KBM-7 (cell line): Measurements from ENCODE around the gene KRTAP10-4.
"Not testable (repeated sequence)": the region's sequence is repeated elsewhere in the genome, so short reads cannot be mapped to it uniquely, and the experiment has no call there.

ENCODE experiments used
- DNase-seq: peaks from one replicate; pipeline ENCODE4 v3.0.0-alpha.2; 2015
- in situ Hi-C: fragments of 300-500 bp; cut with MboI; formaldehyde crosslinking; loops from 2 replicates; pipeline ENCODE4 v1.14.3; 2020; ENCODE audit warnings: low sequenced_read_pairs, low pct_unique_long_range_greater_than_20kb, mixed read lengths

Gene KRTAP10-4

DNA sequence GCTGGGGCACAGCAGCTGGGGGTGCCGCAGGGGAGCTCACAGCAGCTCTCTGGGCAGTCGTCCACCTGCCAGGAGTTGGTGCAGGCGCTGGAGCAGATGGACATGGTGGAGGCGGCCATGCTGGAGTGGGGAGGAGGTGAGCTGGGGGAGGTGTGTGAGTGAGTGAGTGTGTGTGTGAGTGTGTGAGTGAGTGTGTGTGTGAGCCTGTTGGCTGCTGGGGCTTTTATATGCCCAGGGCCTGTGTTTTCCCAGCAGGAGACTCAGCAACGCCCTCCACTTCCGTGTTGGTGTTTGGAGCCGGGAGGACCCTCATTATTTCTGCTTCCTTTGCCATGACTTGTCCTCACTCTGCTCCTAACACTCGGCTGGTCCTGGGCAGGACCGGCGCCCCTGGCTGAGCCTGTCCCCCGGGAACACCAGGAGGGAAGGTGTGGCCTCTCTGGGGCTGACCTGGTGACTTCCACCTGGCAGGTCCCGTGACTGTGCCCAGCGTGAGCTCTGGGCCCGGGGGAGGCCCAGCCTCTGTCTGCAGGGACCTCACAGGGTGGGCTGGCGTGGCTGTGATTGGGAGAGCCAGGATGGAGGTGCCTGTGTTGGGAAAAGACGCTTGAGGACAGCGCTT is 22.1 kb upstream of the KRTAP10-4 start, which contains the start of gene KRTAP10-2:
KRTAP10-2 (minus strand) TSS at position 166 of the 622 bp plus-strand sequence; CDS start at position 119, 47 bp downstream.
- DNase-seq = no peak
- in situ Hi-C loops = loop anchor here (25.0 kb wide), 1 partner anchor 89 kb away; the partner anchor contains the start of gene LRRC3

DNA sequence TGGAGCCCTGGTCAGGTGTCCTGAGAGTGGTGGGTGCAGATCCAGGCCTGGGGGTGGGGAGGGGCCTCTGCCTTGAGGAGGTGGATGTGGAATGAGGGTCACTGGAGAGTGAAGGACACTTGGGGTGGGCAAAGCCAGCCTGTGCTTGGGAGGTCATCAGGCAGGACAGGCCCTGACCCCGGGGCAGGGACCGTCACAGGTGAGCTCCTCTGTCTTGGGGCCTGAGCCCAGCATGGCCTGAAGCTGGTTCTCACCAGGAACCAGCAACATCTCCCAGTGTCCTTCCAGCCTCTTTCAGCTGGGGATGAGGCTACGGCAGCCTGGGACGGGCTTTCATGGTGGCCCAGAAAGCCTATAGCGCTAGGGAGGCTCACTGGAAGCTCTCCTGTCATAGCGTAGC is 21.4 kb upstream of the KRTAP10-4 start:
- in situ Hi-C loops = loop anchor here (25.0 kb wide), 1 partner anchor 90 kb away; the partner anchor contains the start of gene LRRC3
- DNase-seq = no peak

DNA sequence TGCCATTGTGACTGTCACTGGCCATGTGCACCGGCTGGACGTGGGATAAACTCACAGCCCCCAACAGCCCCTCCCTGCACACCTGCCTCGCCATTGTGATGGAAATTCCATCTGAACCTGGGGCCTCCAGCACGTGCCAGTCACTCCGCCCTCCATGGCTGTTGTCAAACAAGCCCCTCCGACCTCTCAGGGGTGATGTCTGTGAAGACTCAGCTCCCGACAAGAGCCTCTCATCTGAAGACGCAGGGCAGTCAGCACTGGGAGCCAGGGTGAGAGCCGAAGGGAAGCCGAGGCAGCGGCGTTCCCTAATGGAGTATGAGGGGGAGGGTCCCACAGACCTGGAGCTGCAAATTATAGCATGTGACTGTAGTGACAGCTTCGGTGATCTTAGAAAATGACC is 20.8 kb upstream of the KRTAP10-4 start:
- no peak for DNase-seq
- in situ Hi-C loops = loop anchor here (25.0 kb wide), 1 partner anchor 90 kb away; the partner anchor contains the start of gene LRRC3

DNA sequence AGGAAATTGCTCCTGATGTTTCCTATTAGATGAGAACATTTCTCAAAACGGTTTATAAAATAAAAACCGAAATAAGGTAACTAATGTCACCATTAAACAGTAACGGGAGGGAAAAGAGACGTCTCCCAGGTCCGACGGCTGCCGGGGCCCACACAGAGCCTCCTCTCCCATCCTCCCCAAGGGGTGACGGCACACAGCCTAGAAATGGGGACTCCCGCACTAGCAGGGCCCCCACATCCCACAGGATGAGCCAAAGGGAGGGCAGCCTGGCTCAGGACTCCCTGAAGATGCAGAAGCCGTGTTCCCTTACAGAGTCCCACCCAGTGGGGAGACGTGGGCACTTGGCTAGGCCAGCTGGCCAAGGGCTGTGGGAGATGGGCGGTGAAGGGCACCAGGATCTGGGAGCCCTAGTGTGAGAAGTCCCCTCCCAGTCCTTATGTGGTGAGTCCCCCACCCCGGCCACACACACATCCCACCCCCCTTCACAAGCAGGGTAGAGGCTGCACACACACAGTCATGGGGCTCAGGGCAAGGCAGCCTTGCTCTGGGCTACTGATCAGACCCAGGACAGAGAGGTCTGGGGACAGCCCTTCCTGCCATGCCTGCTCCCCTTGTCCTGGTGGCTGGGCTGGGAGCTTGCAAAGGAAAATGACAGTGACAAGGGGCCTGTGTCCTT is 18.2 kb upstream of the KRTAP10-4 start:
- in situ Hi-C loops = loop anchor here (25.0 kb wide), 1 partner anchor 93 kb away; the partner anchor contains the start of gene LRRC3
- DNase-seq = no peak

DNA sequence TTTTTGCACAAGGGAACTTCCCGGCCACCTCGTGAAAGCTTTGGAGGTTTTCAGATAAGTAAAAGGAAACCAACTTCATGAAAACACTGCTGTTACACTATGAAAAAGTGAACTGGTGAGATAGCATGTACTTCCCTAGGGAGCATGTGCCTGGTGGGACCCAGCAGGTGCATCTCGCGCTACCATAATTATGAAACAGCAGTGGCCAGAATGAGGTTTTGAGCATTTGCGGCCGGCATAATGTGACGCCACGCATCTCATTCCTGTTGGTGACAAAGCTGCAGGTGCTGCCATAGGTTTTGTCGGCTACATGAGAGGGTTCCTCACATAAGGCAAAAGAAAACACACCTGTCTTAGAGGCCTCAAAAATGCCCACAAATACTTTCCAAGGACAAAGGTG is 16.6 kb upstream of the KRTAP10-4 start:
- no peak for DNase-seq
- in situ Hi-C loops = loop anchor here (25.0 kb wide), 1 partner anchor 95 kb away; the partner anchor contains the start of gene LRRC3

DNA sequence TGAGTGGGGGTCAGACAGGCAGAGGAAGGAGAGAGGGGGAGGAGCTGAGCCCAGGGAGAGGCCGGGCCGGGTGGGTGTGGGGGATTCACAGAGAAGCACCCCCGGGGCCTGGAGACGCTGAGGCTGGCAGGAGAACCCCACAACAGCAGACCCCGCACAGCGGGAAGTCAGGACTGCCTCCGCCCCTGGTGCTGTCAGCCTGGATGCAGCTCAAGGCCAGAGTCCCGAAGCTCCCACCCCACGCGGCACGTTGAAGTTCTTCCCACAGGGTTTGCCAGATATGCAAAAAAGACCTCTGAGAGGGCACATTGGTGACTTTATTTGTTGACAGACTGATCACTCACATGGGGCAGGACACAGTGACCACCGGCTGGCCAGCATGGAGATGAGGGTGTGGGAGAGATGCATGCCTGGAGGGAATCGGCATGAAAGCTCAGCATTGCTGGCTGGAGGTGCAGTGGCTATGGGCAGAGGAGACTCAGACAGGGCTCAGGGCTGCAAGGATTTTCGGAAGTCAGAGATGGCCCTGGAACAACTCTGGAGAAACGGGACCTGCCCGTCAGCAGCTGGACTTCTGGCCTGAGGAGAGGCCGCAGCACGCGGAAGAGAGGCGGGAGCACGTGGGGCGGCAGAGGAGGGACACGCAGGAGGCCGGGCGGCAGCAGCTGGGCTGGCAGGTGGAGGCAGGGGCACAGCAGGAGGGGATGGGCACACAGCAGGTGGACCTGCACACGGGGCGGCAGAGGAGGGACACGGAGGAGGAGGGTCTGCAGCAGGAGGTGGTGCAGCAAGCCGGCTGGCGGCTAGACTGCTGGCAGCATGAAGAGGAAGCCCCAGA is 15.8 kb upstream of the KRTAP10-4 start:
- DNase-seq = no peak
- in situ Hi-C loops = loop anchor here (25.0 kb wide), 1 partner anchor 95 kb away; the partner anchor contains the start of gene LRRC3

DNA sequence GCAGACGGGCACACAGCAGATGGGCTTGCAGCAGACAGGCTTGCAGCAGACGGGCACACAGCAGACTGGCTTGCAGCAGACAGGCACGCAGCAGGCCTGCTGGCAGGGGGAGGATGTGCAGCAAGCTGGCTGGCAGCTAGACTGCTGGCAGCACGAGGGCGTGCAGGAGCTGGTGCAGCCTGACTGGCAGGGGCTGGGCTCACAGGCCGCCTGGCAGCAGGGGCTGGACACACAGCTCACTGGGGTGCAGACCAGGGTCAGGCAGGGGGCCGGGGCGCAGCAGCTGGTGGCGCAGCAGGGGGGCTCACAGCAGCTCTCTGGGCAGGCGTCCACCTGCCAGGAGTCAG is 15.2 kb upstream of the KRTAP10-4 start:
- in situ Hi-C loops = loop anchor here (25.0 kb wide), 1 partner anchor 96 kb away; the partner anchor contains the start of gene LRRC3
- DNase-seq = not testable (repeated sequence)

DNA sequence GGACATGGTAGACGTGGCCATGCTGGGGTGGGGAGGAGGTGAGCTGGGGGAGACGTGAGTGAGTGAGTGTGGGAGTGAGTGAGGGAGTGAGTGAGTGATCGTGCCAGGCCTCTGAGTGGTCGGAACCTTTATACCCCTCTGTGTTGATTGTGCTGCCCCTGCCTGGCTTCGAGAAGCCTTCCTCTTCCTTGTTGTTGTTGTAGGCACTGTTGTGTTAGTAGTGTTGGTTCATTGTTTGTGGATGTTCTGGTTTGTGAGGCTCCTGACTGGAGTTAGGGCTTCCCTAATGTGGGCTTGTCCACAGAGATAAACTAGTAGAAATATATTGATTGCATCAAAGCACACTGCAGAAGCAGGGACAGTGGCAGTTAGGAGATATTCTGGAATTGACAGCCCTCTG is 14.8 kb upstream of the KRTAP10-4 start, which contains the start of gene KRTAP10-3:
KRTAP10-3 (minus strand) TSS at position 101 of the 400 bp plus-strand sequence; CDS start at position 21, 80 bp downstream.
- in situ Hi-C loops = loop anchor here (25.0 kb wide), 1 partner anchor 96 kb away; the partner anchor contains the start of gene LRRC3
- DNase-seq = no peak

GRCh38 chr21:44564099-44564498 is 9.4 kb upstream of the KRTAP10-4 start:
- in situ Hi-C loops = loop anchor here (25.0 kb wide), 1 partner anchor 102 kb away; the partner anchor contains the start of gene LRRC3
- no peak for DNase-seq

DNA sequence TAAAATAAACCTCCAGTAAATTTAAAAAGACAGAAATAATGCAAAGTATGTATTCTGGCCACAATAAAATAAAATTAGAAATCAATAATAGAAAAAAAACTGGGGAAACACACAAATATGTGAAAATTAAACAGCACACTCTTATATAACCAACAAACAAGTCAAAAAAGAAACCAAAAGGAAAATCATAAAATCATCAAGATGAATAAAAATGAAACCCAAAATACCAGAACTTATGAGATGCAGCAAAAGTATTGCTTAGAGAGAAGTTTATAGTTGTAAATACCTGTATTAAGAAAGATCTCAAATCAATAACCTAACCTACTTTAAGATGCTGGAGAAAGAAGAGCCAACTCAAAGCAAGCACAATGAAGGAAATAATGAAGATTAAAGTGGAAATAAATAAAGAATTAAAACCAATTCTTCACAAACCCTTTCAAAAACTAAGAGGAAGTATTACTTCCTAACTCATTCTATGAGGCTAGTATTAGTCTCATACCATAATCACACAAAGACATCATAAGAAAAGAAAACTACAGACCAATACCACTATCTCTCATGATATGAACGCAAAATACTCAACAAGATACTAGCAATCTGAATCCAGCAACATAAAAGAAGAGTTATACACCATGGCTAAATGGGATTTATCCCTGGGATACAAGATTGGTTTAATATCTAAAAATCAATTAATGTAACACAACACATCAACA is 8.5 kb upstream of the KRTAP10-4 start:
- in situ Hi-C loops = loop anchor here (25.0 kb wide), 1 partner anchor 103 kb away; the partner anchor contains the start of gene LRRC3
- no peak for DNase-seq

DNA sequence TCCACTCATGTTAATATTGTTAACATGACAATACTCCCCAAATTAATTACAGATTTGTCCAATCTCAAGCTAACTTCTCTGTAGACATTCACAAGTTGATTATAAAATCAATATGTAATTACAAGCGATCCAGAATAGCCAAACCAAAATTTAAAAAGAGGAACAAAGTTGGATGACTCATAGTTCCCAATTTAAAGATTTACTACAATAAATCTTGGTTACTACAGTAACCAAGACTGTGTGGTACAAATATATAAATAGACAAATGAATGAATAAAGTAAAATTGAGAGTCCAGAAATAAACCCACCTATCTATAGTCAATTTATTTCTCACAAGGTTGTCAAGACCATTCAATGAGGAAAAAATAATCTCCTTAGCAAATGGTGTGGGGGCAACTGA is 7.1 kb upstream of the KRTAP10-4 start:
- DNase-seq = peak; percentile 79
- in situ Hi-C loops = loop anchor here (25.0 kb wide), 1 partner anchor 104 kb away; the partner anchor contains the start of gene LRRC3

GRCh38 chr21:44567481-44568171 is 5.9 kb upstream of the KRTAP10-4 start:
- in situ Hi-C loops = loop anchor here (25.0 kb wide), 1 partner anchor 105 kb away; the partner anchor contains the start of gene LRRC3
- DNase-seq = no peak

GRCh38 chr21:44568261-44568660 is 5.3 kb upstream of the KRTAP10-4 start:
- in situ Hi-C loops = loop anchor here (25.0 kb wide), 1 partner anchor 106 kb away; the partner anchor contains the start of gene LRRC3
- DNase-seq = no peak

DNA sequence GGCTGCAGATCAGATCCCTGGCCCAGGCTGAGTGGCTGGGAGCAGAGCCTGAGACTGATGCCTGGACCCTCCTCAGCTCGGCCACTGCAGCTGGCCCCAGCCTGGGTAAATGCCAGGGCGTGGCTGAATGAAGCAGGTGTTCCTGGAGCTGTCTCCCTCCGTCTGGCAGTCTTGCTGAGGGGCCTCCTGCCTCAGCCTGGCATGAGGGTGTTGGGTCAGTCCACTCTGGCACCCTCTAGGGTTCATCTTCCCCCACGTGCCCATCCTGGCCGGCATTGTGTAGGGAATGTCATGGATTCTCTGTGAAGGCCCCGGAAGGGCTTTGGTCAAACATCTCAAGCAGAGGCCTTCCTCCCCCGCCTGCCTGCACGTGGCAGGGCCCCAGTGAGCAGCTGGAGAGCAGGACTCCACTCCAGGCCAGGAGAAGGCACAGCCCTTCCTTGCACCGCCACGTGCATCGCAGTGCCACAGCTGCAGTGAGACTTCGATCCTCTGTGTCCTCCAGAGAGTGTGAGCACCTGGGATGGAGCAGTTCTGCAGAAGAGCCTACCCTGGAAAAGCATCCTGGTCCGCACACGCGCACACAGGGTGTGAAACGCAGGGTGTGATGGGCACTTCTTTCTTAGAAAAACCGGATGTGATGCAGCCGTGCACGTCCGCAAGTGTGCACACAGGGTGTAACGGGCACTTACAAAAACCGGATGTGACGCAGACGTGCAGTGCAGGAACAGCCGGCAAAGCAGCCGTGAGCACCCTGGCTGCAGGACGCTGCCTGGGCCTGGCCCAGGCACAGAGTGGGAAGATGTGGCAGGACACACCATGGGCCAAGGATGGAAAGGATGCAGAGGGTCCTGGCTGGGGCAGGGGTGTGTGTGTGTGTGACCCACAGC is 4.6 kb upstream of the KRTAP10-4 start:
- DNase-seq = no peak
- in situ Hi-C loops = loop anchor here (25.0 kb wide), 1 partner anchor 107 kb away; the partner anchor contains the start of gene LRRC3

GRCh38 chr21:44569861-44570517 is 3.5 kb upstream of the KRTAP10-4 start:
- DNase-seq = no peak
- in situ Hi-C loops = loop anchor here (25.0 kb wide), 1 partner anchor 108 kb away; the partner anchor contains the start of gene LRRC3

DNA sequence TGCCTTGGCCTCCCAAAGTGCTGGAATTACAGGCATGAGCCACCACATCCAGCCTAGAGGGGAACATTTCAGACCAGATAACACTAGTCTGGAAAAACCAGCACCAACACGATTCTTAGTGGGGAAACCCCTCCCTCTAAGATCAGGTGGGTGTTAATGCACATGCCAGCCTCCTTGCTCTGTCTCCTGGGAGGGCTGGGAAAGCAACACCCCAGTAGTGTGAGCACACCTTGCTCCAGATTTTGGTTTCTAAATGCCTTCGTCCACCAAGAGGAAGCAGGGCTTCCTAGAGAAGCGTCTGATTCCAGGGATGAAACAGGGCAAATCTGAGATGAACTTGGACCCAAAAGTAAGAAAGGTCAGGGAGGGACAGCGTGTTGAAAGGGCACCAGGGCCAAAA is 2.2 kb upstream of the KRTAP10-4 start:
- no peak for DNase-seq
- in situ Hi-C loops = loop anchor here (25.0 kb wide), 1 partner anchor 109 kb away; the partner anchor contains the start of gene LRRC3
